ENCODE results near the gene MEF2D.

Gene MEF2D

GRCh38 chr1:156423422-156424352 is 76.9 kb downstream of the MEF2D start:
- no peak for DNase-seq

- DNase-seq, result no peak
Observed at GRCh38 chr1:156422602-156423091, 77.9 kb downstream of the MEF2D start.

- no peak for DNase-seq
Observed at GRCh38 chr1:156421939-156422601, 78.5 kb downstream of the MEF2D start.

GRCh38 chr1:156421062-156421938 is 79.3 kb downstream of the MEF2D start:
- DNase-seq, result no peak

- DNase-seq, result no peak
Observed at GRCh38 chr1:156420205-156421061, 80.1 kb downstream of the MEF2D start.

- DNase-seq, result no peak
Observed at GRCh38 chr1:156419854-156420204, 80.7 kb downstream of the MEF2D start.

- DNase-seq, result no peak
Observed at GRCh38 chr1:156418416-156419070, 82.0 kb downstream of the MEF2D start.

GRCh38 chr1:156417401-156418020 is 83.1 kb downstream of the MEF2D start:
- no peak for DNase-seq

- DNase-seq, result no peak
Observed at GRCh38 chr1:156416993-156417392, 83.6 kb downstream of the MEF2D start.

GRCh38 chr1:156414461-156415064 is 86.0 kb downstream of the MEF2D start:
- no peak for DNase-seq
